SU-DHL-6 (cell line): ENCODE data around the gene CEP128.

ENCODE experiments used
- EZH2phosphoT487 ChIP-seq: fragments of 200-600 bp; sonication (generic), shearing (Covaris generic); conservative IDR thresholded peaks from 2 replicates; pipeline ENCODE4 v1.6.1; 2018; ENCODE audit warnings: mild to moderate bottlenecking, antibody characterized with exemption, low read length, moderate library complexity, mixed read lengths
- TF ChIP-seq, protein P1 (sequence below): fragments of 200-600 bp; sonication (generic); IDR thresholded peaks from one replicate; pipeline ENCODE4 v1.5.1; 2017; ENCODE audit warnings: antibody characterized with exemption, mild to moderate bottlenecking, low read length, moderate library complexity; ENCODE audit not compliant: insufficient read depth, poor library complexity, severe bottlenecking

DNA sequence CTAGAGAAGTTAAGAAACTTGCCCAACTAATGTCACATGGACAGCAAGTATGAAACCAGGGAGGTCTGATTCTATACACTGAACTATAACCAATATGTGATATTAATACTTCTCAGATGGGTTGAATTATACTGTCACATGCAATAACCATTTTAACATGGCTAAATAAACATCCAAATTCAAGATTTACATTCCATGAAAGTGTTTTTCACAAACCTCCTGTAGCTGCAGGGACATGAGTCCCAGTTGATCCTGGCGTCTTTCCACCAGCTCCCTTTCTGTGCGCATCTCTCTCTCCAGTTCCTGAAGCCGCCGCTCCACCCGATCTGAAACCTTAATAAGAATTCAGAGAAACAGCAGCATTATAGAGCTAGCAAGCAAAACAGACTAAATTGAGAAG, 79.0 kb downstream of the CEP128 start:
- TF ChIP-seq, protein P1, sequence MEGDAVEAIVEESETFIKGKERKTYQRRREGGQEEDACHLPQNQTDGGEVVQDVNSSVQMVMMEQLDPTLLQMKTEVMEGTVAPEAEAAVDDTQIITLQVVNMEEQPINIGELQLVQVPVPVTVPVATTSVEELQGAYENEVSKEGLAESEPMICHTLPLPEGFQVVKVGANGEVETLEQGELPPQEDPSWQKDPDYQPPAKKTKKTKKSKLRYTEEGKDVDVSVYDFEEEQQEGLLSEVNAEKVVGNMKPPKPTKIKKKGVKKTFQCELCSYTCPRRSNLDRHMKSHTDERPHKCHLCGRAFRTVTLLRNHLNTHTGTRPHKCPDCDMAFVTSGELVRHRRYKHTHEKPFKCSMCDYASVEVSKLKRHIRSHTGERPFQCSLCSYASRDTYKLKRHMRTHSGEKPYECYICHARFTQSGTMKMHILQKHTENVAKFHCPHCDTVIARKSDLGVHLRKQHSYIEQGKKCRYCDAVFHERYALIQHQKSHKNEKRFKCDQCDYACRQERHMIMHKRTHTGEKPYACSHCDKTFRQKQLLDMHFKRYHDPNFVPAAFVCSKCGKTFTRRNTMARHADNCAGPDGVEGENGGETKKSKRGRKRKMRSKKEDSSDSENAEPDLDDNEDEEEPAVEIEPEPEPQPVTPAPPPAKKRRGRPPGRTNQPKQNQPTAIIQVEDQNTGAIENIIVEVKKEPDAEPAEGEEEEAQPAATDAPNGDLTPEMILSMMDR: no peak
- no peak for TF ChIP-seq EZH2phosphoT487
